AG20443 (cell line): ENCODE data around the gene UBE2G2.

Experiments
- DNase-seq: peaks from one replicate; pipeline ENCODE4 v3.0.0; 2012; ENCODE audit warnings: low spot score, mixed read lengths

UBE2G2 gene

GRCh38 chr21:44815852-44816628, 14.4 kb upstream of the UBE2G2 start:
- DNase-seq, result no peak

- DNase-seq, result no peak
Observed at GRCh38 chr21:44815225-44815624, 13.6 kb upstream of the UBE2G2 start.

- DNase-seq, result no peak
Observed at GRCh38 chr21:44814498-44815023, 12.9 kb upstream of the UBE2G2 start.

DNA sequence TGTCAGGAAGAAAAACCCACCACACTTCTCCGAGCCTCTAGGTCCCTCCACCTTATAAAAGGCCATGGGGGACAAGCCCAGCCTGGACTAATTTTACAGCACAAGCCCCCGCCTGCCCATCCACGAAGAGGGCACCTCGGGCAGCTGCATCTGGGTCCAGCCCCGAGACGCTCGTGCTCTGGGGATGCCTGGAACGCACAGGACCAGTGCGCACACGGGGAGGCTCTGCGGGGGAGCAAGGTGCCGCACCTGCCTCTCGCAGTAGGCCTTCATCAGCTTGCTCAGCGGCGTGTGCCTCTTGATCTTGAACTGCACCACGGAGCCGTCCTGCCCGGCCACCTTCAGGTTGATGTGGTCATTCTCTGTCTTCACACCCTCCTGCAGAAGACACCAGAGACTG, 12.1 kb upstream of the UBE2G2 start:
- DNase-seq, result no peak

DNA sequence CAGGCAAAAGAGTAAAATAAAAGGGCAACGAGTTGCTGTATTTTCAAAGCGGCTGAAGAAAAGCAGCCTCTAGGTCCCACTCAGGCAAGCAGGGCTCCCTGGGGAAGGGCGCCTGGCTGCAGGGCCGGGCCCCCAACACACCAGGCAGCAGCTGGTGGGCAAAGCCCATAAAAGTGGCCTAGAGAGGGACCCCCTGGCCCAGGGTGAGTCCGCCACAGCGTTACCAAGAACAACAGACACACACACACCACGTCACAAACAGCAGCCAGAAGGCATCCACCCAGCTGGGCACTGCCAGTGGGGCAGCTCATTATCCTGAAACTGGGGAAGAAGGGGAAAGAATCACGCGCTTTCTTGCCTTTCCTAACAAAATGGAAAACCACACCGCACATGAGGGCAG, 11.5 kb upstream of the UBE2G2 start:
- DNase-seq, result no peak

DNA sequence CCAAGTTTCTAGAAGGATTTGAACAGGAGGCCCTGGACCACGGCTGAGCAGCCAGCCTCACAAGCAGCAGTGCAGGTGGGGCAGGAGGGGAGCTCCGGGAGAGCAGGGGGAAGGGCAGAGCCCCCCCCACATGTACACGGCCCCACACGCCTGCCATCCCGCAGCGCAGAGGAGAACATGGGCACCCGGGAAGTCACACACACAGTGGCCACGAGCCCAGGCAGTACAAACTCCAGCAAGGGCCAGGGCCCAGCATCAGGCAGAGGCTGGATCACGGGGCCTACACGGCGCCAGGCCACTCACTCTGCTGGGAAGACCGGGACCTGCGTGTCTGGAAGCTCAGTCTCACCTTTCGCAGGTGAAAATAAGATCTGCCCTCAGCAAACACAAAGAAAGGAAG, 11.0 kb upstream of the UBE2G2 start:
- no peak for DNase-seq

DNA sequence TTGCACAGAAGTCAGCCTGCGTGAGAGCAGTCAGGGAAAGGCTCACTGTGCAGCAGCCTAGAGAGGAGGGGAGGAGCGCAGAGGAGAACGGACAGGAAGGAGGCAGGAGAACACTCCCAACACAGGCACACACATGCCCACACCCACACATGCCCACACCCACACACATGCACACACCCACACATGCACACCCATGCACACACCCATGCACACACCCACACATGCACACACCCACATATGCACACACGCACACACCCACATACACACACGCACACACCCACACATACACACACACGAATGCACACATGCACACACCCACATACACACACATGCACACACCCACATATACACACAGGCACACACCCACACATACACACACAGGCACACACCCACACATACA, 9.2 kb upstream of the UBE2G2 start:
- DNase-seq, result no peak

GRCh38 chr21:44805859-44806258, 4.2 kb upstream of the UBE2G2 start:
- no peak for DNase-seq

GRCh38 chr21:44805226-44805625, 3.6 kb upstream of the UBE2G2 start:
- DNase-seq, result no peak

DNA sequence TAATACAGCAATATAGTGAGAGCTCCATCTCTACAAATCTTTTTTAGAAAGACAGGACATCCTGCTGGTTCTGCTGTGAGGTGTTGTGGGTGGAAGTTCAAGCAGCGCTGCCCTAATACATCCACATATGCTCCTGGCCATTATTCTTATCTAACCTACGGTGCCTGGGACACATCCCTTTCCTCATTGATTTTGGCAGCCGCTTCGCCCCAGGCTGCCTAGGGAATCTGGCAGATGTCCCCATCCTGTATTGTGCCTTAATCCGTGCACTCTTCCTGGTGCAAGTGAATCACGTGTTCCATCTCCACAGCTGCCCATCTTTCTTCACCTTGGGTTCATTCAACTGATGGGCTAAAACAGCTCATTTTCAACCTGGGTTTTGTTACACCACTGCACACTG, 3.1 kb upstream of the UBE2G2 start:
- no peak for DNase-seq

GRCh38 chr21:44803651-44804050, 2.0 kb upstream of the UBE2G2 start:
- DNase-seq, result no peak

GRCh38 chr21:44802396-44803153, 955 bp upstream of the UBE2G2 start:
- DNase-seq, result no peak

GRCh38 chr21:44800971-44801467, 601 bp downstream of the UBE2G2 start:
- DNase-seq, result peak; percentile 43

DNA sequence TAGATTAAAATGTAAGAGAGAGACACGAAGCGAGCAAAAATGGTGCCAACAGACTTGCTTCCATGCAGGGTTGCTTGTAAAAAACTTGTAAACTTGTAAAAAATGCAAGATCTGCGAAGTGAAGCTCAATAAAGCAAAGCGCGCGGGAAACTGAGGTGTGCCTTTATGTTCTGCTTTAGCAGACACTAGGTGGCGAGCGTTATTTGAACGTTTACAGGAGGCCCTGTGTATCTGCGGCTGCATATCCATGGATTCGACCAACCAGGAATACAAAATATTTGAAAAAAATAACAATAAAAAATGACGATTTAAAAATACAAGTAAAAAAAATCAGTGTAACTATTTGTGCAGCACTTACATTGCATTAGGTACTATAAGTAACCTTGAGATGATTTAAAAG, 1.5 kb downstream of the UBE2G2 start:
- DNase-seq, result peak; percentile 53

DNA sequence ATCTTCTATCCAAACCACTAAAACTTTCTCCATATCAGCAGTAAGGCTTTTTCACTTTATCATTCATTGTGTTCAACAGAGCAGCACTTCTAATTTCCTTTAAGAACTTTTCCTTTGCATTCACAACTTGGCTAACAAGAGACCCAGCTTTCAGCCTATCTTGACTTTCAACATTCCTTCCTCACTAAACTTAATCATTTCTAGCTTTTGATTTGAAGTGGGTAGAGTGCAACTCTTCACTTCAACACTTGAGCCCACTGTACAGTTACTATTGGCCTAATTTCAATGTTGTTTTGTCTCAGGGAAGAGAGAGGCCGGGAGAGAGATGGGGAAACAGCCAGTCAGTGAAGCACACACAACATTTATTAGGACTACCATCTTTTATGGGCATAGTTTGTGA, 2.0 kb downstream of the UBE2G2 start:
- no peak for DNase-seq

DNA sequence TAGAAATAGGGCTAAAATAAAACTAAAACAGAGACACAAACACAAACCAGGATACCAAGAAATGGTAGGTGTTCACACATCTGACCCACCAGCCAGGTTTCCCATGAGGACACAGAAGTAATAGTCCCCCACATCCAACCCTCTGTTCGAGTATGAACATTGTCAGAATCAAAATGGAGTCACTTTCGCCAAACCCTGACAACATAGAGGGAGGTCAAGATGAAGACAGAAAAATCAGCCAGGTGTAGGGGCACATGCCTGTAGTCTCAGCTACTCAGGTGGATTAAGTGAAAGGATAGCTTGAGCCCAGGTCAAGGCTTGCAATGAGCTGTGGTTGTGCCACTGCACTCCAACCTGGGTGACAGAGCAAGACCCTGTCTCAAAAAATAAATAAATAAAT, 3.8 kb downstream of the UBE2G2 start:
- DNase-seq, result no peak

- DNase-seq, result no peak
Observed at GRCh38 chr21:44795342-44795741, 6.3 kb downstream of the UBE2G2 start.

GRCh38 chr21:44793592-44794374, 7.8 kb downstream of the UBE2G2 start:
- DNase-seq, result no peak

- peak; percentile 91 for DNase-seq
Observed at GRCh38 chr21:44792702-44793591, 8.7 kb downstream of the UBE2G2 start.

DNA sequence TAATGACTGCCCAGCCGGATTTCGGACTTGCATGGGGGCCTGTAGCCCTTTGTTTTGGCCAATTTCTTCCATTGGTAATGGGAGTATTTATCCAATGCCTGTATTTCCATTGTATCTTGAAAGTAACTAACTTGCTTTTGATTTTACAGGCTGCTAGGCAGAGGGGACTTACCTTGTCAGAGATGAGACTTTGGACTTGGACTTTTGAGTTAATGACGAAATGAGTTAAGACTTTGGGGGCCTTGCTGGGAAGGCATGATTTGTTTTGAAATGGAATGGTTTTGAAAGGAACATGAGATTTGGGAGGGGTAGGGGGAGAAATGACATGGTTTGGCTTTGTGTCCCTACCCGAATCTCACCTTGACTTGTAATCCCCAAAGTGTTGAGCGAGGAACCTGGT, 9.6 kb downstream of the UBE2G2 start:
- DNase-seq, result no peak

DNA sequence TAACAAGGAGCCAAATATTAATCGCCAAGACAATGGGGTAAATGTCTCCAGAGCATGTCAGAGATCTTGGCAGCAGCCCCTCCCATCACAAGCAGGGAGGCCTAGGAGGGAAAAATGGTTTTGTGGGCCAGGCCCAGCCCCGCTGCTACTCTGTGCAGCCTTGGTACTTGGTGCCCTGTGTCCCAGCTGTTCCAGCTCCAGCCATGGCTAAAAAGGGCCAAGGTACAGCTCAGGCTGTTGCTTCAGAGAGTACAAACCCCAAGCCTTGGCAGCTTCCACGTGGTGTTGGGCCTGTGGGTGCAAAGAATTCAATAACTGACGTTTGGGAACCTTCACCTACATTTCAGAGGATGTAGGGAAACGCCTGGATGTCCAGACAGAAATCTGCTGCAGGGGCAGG, 10.4 kb downstream of the UBE2G2 start:
- DNase-seq, result no peak
